Hematopoietic multipotent progenitor cell treated with erythropoietin and hydrocortisone succinate and interleukin-3 and kit ligand, for 8 days (in vitro differentiated cells): Measurements from ENCODE around the gene FBXO30.
A peak's percentile ranks its signal among the peaks of the same experiment; 100 is the strongest.

ENCODE experiments used
- DNase-seq: peaks from one replicate; pipeline ENCODE4 v3.0.0-alpha.2; 2015

Gene FBXO30, protein sequence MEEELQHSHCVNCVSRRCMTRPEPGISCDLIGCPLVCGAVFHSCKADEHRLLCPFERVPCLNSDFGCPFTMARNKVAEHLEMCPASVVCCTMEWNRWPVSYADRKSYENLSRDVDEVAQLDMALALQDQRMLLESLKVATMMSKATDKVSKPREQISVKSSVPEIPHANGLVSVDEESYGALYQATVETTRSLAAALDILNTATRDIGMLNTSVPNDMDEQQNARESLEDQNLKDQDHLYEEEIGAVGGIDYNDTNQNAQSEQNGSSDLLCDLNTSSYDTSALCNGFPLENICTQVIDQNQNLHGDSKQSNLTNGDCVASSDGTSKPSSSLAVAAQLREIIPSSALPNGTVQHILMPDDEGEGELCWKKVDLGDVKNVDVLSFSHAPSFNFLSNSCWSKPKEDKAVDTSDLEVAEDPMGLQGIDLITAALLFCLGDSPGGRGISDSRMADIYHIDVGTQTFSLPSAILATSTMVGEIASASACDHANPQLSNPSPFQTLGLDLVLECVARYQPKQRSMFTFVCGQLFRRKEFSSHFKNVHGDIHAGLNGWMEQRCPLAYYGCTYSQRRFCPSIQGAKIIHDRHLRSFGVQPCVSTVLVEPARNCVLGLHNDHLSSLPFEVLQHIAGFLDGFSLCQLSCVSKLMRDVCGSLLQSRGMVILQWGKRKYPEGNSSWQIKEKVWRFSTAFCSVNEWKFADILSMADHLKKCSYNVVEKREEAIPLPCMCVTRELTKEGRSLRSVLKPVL

DNA sequence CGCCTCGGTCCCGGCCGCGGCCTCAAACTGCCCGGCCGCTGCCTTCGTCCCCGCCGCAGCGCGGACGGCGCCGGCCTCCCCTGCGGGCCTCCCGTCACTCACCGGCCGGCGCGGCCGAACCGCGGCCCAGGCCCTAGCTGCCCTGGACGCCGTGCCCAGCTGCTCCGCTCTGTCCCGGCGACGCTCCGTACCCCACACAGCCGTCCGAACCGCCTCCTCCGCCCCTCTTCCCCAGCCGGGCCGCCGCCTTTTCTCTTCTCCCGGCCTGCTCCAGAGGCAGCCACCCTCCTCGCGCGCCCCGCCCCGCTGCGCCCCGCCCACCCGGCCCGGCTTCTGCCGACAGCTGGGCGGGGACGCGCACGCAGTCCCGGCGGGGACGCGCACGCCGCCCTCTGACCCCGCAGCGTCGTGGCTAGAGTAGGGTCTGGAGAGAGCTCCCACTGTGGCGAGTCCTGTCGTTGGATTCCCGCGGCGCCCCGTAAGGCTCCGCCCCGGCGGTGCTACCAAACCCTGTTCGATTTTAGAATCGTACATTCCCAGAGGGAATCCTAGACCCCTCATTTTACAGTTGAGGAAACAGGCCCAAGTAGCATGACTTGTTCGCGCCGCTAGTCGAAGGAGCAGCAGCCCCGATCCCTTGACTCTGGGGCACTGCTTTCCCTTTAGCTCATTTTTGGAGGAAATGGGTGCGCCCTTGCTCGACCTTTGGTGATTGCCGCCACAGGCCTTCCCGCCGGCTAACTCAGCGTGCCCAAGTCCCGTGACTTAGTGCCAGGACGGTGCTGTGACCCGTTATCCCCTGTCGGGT, at the start of gene FBXO30:
Gene FBXO30, minus strand, starts transcription at position 295 of the 808 bp plus-strand sequence. CDS start 8,390 bp downstream, outside the sequence.
- DNase-seq = peak; percentile 87

DNA sequence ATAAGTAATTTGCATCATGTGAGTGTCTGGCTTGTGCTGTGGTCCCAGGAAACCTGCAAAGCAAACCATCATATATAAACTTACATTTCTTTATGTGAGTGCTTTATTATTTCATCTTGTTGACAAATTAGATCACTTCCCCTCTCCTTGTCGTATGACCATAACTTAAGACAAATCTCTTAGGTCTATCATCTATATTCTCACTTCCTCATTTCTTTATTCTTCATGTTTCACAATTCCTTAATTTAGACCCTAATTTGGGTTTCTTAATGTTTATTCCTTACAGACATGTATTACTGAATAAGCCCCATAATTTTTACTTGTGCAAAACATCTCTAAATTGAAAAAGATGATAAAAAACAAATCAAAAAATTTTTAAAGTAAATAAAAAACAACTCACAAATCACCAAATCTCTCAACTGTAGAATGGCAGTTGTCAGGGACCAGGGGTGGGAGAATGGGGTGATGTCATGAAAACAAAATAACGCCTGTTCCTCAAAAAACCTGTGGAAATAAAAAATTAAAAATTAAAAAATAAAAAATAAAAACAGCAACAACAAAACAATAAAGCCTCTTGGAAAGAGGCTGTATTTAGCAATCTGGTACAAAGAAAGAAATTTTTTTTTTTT, 49.5 kb upstream of the FBXO30 start:
- no peak for DNase-seq

DNA sequence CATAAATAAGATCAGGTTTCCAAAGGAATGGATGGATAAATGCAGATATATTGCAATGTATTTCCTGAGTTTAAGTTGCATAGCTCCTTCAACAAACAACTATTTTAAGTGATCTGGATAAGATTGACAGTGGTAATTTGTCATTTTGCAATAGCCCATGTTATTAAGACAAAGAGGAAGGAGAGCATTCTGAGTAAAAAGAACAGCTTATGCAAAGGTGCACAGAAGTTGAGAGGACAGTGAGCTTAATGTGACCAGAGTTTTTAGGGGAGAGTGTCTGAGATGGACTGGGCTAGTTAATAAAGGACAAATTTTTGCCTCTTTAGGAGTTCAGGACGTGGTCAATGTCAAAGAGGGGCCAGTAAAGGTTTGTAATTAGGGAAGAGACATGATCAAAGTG, 48.8 kb upstream of the FBXO30 start:
- no peak for DNase-seq

DNA sequence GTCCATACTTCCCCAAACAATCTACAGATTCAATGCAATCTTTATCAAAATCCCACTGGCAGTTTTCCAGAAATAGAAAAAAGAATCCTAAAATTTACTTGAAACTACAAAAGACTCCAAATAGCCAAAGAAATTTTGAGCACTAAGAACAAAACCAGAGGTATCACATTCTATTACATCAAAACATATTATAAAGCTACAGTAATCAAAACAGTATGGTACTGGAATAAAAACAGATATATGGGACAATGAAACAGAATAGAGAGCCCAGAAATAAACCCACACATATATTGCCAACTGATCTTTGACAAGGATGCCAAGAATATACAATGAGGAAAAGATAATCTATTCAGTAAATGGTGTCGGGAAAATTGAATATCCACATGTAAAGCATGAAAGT, 46.0 kb upstream of the FBXO30 start:
- no peak for DNase-seq

DNA sequence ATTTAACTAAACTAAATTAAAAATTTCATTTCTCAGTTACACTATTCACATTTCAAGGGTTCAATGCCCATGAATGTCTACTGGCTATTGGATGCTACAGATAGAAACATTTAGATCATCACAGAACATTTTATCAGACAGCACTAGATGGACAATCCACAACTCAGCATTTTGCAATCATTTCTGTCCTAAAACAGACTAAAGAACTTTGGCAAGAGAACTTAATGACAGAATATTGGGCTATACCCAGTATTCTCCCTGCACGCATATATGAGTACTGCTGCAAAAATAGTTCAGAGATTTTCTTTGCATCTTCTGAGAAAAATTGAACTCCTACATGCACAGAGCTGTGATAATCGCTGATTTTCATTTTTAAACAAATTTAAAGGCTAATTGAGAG, 36.1 kb upstream of the FBXO30 start:
- no peak for DNase-seq

- no peak for DNase-seq
These were observed 33.9 kb upstream of the FBXO30 start for GRCh38 chr6:145848541-145848940.

- DNase-seq = no peak
These were observed 31.0 kb upstream of the FBXO30 start for GRCh38 chr6:145845557-145845956.

- no peak for DNase-seq
These were observed 30.4 kb upstream of the FBXO30 start for GRCh38 chr6:145844933-145845540.

GRCh38 chr6:145842693-145843546, 28.3 kb upstream of the FBXO30 start:
- DNase-seq = no peak

- DNase-seq = no peak
These were observed 27.1 kb upstream of the FBXO30 start for GRCh38 chr6:145841668-145842067.

GRCh38 chr6:145839653-145840052, 25.1 kb upstream of the FBXO30 start:
- DNase-seq = no peak

- no peak for DNase-seq
These were observed 23.7 kb upstream of the FBXO30 start for GRCh38 chr6:145838305-145838704.

GRCh38 chr6:145836772-145837171, 22.2 kb upstream of the FBXO30 start:
- no peak for DNase-seq

DNA sequence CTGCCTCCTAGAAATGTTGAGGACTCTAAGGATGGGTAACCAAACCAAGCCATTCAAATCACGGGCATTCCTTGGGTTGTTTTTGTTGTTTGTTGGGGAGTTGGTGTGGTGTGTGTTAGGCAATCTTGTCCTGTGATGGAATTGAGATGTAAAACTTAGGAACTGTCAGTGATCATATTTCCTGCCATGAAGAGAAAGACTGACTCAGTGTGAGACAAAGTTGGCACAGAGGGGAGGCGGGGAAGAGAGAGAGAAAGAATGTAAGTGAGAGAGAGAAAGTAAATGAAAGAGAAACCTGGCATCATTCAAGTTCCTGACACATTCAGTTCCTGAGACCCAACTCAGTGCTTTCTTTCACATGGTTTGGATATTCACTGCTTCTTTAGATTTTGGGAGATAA, 21.6 kb upstream of the FBXO30 start:
- no peak for DNase-seq

DNA sequence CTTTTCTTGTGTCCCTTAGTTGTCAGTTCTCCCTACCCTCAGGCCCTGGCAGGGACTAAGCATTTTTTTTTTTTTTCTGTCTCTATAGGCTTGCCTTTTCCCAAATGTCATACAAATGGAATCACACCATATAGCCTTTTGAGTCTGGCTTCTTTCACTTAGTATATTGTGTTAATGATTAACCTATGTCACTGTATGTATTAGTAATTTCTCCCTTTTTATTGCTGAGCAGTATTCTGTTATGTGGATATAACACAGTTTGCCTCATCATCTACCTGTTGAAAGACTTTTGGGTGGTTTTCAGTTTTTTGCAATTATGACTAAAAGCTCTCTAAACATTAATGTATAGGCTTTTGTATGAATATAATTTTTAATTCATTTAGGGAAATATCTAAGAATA, 16.0 kb upstream of the FBXO30 start:
- no peak for DNase-seq

GRCh38 chr6:145829950-145830349, 15.4 kb upstream of the FBXO30 start:
- no peak for DNase-seq

- DNase-seq = no peak
These were observed 14.5 kb upstream of the FBXO30 start for GRCh38 chr6:145829102-145829501.

DNA sequence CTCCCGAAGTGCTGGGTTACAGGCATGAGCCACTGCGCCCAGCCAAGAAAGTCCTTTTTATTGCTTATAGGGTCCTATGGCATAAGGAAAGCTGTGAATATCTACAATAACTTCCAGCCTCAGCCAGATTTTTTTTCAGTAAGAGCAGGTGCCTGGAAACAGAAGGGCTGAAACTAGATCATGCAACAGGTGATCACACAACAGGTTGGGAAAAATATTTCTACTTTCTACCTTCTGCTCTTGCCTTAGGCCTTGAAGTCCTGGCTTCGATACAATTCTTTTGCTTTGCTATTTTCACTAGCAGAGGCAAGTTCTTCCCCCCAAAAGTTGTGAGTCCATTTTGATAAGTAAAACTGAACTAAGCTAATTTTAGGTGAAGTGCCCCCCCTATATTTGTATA, 9.7 kb upstream of the FBXO30 start:
- DNase-seq = no peak

DNA sequence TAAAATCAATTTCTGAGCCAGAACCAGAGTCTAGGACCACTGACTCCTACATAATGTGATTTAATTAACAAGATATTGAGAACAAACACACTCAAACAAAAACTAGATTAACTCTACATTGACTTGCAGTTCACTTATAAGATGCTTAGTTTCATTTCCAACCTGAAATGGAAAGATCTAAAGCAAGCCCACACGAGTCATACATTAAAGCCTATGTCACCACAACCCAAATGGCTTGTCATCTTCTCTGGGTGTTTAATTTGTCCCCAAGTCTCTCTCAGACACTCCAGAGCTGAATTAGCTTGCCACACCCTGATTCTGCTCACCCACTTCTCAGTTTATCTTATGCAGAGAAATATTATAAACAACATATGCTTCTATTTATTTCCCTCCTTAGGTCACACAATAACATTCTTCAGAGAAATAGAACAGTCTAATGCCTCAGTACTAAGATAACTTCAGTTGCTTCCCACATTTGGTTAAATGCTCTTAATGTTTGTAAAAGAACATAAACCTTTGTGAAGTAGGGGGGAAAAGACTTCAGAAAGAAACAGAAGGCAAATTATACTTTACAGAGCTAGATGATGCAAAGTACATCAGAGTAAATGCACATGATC, 8.8 kb upstream of the FBXO30 start:
- no peak for DNase-seq

GRCh38 chr6:145822456-145822855, 7.9 kb upstream of the FBXO30 start:
- no peak for DNase-seq

GRCh38 chr6:145819994-145820393, 5.4 kb upstream of the FBXO30 start:
- DNase-seq = no peak
